NCI-H774 (cell line): ENCODE results near the gene SELENOO.

Experiments used
- DNase-seq: peaks from one replicate; lab custom pipeline; 2025; lab: John Stamatoyannopoulos, UW

SELENOO gene

DNA sequence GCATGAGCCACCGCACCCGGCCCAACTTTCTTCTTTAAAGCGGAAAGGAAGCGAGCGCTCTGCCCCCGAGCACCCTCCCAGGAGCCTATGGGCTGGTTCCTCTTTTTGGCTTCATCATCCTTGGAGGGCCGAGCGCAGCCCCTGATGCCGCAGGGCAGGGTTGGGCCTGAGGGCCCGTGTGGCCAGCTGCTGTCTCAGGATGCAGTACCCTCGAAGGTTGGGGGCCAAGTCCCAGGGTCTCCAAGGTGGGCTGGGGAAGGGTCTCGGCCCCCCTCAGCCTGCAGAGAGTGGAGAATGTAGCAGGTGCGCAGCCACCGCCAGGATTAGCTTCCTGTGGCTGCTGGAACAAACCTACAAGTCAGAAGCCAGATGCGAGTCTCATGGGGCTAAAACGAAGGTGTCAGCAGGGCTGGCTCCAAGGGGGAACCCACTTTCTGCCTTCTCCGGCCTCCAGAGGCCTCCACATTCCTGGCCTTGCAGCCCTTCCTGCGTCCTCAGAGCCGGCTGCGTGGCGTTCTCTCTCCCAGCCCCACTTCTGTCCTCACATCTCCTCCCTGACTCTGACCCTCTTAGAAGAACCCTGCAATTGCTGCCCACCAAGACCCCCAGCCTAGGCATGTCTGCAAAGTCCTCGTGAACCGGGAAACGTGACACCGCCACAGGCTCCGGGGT is 27.4 kb upstream of the SELENOO start:
- no peak for DNase-seq

DNA sequence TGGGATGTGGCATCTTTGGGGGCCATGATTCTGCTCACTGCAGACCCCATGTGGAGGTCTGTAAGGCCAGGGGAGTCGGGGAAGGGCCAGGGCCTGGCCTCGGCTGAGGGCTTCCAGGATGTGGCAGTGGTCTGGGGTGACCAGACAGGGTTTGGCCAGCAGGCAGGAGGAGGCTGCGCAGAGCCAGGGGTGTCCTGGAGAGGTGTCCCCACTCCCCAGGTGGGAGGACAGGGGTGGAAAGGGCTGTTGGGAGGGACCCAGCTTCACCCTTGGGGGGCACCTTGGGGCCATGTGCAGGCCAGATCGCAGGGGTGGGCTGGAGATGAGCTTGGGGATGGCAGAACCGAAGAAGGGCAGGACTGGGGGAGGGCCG is 26.8 kb upstream of the SELENOO start:
- no peak for DNase-seq

DNA sequence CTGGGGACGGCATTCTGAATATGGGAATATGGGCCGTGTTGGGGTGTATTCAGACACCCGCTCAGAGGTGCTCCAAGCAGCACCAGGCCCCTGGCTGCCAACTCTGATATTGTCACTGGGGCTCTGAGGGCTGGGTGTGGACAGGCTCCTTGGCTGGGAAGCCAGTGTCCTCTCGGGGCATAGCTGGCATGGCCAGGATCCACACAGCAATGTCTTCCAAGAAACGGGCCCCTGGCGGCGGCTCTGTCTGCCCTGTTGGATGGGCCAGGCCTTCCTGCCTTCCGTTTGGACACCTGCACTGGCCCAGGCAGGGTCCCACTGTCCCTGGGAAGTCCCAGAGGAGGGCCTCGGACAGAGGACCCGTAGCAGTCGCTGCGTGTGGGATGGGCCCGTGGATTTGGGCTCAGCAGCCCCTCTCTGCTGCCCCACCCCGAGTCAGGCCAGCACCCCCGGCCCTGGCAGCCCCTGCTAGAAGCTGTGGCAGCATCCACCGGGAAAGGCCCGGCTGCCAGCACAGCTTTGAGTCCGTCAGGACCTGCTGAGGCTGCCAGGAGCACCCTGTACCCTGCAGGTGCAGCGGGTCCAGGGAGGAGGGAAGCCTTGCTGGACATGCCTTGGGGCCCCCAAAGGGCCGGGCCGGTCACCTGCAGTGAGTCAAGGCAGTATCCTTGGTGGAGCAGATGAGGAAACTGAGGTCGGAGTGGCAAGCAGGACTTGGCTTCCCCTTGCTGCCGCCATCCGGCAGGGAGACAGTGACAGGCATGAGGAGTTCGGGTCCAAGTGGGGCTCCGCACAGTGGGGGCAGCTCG is 26.2 kb upstream of the SELENOO start:
- DNase-seq, result no peak

DNA sequence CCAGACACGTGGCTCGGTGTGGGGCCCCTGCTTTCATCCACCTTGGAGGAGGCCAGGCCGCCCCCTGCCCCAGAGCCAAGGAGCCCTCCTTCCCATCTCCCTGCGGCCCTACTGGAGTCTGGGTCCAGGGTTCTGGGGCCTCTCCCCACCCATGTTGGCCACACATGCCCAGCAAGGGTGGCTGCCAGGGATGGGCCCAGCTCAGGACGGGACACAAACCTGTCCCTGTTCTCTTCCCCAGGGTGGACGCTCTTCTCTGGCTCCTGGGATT is 25.7 kb upstream of the SELENOO start:
- no peak for DNase-seq

DNA sequence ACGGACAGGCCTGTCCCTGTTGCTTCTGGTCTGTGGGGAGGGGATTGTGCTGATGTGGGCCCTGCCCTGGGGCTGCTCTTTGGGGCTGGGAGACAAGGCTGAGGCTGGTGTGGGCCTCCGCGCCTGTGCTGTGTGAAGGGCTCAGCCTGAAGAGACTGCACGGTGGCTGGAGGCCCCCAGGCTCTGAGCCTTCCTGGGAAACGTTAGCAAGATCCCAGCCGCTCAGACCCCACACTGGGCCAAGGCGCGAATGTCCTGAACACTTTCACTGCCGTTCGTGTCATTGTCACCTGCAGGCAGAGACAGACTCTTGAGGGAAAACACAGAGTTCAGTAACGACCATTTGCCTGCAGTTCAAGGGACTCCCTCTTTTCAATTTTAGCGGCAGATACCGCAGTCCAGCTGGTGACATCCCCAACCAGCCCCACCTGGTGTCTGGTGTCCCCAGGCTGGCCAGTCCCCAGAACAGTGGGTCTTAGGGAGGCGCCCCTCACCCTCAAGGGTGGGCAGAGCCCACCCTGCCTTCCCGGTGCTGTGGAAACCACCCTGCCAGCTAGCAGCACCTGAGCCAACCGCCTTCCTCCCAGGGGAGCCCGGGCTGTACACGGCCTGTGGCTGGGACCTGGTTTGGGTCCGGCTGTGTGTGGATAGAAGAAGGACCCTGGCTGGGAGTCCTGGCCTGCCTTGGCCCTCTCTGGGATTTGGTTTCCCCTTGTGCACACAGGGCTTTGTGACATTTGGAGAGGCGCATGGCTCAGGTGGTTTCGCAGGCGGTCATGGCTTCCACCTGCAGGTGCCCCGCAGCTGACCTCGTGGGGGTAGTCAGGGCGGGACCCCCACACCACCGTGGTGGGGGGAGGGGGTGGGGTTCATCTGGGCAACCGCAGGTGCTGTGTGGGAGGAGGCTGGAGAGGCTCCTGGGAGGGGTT is 24.6 kb upstream of the SELENOO start:
- DNase-seq, result no peak

DNA sequence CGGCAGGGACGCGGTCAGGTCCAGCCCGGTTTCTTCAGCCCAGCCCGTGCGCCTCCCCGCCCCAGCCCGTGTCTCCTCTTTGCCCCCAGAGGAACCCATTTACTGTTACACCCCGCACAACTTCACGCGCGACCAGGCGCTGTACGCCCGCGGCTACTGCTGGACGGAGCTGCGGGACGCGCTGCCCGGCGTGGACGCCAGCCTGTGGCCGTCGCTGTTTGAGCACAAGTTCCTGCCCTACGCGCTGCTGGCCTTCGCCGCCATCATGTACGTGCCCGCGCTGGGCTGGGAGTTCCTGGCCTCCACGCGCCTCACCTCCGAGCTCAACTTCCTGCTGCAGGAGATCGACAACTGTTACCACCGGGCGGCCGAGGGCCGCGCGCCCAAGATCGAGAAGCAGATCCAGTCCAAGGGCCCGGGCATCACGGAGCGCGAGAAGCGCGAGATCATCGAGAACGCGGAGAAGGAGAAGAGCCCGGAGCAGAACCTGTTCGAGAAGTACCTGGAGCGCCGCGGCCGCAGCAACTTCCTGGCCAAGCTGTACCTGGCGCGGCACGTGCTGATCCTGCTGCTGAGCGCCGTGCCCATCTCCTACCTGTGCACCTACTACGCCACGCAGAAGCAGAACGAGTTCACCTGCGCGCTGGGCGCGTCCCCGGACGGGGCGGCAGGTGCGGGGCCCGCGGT is 23.8 kb upstream of the SELENOO start:
- no peak for DNase-seq

DNA sequence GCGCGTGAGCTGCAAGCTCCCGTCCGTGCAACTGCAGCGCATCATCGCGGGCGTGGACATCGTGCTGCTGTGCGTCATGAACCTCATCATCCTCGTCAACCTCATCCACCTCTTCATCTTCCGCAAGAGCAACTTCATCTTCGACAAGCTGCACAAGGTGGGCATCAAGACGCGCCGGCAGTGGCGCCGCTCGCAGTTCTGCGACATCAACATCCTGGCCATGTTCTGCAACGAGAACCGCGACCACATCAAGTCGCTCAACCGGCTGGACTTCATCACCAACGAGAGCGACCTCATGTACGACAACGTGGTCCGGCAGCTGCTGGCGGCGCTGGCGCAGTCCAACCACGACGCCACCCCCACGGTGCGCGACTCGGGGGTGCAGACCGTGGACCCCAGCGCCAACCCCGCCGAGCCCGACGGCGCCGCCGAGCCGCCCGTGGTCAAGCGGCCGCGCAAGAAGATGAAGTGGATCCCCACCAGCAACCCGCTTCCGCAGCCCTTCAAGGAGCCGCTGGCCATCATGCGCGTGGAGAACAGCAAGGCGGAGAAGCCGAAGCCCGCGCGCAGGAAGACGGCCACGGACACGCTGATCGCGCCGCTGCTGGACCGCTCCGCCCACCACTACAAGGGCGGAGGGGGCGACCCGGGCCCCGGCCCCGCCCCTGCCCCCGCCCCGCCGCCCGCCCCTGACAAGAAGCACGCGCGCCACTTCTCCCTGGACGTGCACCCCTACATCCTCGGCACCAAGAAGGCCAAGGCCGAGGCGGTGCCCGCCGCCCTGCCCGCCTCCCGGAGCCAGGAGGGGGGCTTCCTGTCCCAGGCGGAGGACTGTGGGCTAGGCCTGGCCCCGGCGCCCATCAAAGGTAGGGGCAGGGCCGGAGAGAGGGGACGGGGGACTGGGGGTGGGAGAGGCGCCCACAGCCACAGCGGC is 23.0 kb upstream of the SELENOO start:
- DNase-seq, result no peak

DNA sequence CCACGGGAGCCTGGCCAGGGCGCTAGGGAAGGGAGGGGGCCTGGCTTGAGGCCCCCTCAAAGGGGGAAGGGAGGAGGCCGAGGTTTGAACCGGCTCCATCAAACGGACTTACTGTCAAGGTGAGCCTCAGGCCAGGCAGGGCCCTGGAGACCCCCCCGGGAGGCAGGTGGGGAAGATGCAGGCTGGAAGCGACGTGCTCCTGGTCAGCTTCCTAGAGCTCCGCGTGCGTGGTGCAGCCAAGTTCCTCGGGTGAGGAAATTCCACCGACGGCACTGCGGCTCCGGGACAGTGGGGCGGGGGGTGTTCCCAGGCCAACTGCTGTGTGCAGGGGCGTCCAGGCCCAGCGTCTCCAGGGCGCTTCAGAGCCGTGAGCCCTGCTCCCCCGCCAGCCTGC is 22.3 kb upstream of the SELENOO start:
- no peak for DNase-seq

DNA sequence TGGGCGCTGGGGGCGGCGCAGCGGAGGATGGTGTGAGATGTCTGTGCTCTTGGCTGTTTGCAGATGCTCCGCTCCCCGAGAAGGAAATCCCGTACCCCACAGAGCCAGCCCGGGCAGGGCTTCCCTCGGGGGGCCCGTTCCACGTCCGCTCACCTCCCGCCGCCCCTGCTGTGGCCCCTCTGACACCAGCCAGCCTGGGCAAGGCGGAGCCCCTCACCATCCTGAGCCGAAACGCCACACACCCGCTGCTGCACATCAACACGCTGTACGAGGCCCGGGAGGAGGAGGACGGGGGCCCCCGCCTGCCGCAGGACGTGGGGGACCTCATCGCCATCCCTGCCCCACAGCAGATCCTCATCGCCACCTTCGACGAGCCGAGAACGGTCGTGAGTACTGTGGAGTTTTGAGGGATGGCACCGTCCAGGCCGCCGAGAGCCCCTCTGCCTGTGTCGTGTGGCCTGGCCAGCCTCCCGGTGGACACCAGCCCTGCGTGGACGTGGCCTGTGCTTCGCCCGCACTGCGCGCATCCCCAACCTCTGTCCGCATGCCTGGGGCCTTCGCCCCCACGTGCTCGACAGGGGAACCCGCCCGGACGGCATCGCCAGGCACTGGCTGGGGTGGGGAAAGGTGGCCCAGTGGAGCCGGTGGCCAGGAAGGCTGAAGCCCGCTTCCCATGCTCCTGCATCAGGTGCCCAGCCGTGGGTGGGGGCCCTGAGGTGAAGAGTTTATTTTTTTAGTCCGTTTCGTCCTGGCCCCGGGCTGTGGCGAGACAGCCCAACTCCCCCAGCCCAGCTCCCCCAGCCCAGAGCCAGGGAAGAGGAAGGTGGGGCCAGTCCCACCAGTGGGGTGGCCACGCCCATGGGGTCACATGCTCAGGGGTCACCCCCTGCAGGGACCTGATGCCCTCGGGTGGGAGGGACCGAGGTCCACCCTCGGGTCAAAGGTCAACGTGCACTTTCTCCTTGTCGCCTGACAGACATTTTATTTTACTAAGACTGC is 21.6 kb upstream of the SELENOO start:
- no peak for DNase-seq

DNA sequence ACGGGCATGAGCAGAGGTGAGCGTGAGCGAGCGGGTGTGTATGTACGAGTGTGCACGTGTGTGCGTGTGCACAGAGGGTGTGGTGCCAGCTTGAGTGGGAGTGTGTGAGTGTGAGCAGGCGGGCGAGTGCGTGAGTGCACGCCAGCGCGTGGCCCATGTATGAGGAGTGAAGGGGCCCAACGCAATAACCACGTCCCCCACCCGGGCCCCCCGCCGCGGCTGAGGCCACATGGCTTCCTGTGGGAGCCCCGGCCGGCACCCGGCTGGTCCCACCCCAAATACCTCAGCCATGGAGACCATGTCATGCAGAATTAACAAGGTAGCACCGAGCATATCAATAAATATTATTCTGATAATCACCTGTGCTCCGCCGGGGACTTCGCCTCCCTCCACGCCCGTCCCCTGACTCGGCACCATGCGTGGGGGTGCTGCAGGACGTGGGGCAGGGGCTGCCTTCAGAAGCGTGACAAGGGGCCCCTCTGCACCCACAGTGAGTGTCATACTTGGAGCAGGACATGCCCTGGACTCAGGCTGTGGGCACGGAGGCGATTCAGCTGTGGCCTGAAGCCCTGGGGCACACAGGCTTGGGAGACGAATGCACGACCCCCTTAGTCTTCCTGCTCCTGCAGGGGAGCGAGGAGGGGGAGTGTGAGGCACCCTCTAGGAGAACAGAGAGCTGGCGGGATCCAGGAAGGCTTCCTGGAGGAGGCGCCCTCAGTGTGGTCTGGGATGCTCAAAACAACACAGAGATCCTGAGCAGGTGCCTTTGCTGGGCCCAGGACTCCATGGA is 20.7 kb upstream of the SELENOO start:
- no peak for DNase-seq

DNA sequence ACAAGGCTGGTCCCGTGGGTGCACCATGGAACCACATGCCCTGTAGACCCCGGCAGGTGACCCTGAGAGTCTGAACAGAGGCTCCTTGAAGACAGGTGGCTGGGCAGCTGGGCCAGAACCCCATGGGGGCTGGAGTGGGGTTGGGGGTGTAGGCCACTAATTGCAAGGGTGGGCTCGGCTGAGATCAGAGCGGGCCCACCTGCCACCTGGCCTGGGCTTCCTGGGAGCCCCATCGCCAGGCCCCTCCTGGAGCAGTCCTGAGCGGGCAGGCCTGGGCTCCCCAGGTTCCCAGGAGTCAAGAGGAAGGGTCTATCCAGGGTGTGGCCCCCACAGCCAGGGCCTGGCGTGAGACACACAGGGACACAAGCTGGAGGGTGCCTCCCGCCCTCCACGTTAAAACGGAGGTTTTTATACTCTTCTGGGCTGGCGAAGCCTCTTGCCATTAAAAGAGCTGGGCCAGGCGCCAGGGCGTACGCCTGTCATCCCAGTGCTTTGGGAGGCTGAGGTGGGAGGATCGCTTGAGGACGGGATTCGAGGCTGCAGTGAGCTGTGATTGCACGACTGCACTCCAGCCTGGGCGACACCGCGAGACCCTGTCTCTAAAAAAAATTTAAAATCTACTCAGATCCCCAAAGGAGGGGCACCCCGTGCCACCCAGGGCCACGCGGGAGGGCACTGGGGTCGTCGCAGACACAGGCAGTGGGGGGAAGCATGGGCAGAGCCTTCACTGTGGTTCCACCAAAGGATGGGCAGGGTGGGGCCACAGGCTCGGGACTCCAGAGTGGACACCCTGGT is 19.9 kb upstream of the SELENOO start:
- no peak for DNase-seq

DNA sequence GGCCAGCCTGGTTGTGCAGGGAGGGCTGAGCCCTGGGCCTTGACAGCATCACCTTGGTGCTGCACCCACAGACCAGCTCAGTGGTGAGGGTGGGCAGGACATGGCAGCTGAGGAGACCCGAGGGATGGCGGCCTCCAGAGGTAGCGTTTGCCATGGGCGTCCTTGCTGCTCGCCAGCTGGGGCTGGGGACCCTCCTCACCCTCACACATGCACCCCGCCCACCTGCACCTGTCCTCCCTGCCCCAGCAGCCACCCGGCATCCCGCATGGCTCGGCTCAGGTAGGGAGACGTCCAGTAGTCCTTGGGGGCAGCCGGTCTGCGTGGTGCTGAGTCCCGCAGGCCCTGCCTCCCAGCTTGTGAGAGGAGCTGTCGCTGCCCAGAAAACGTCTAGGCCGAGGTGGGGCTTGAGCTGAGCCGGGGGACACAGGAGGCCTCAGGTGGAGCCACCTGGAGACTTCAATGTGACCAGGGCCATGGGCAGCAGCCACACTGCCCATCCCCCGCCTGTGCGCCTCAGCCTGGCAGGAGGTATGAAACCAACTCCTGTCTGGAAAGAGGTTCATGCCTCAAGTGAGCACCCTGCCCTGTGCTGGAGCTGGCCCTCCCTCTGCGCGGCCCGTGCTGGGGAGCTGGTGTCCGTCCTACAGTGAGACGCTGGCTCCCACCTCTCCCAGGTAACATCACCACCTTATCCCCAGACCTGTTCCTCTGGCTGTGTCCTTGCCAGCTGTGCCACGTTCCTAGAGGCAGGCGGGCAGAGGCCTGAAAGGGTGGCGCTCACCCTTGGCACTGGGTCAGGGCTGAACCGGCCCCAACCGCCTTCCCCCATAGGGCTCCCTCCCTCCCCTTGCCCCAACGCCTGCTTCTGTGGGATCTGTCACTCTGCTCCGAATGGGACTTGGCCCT is 18.4 kb upstream of the SELENOO start:
- peak; percentile 29 for DNase-seq

DNA sequence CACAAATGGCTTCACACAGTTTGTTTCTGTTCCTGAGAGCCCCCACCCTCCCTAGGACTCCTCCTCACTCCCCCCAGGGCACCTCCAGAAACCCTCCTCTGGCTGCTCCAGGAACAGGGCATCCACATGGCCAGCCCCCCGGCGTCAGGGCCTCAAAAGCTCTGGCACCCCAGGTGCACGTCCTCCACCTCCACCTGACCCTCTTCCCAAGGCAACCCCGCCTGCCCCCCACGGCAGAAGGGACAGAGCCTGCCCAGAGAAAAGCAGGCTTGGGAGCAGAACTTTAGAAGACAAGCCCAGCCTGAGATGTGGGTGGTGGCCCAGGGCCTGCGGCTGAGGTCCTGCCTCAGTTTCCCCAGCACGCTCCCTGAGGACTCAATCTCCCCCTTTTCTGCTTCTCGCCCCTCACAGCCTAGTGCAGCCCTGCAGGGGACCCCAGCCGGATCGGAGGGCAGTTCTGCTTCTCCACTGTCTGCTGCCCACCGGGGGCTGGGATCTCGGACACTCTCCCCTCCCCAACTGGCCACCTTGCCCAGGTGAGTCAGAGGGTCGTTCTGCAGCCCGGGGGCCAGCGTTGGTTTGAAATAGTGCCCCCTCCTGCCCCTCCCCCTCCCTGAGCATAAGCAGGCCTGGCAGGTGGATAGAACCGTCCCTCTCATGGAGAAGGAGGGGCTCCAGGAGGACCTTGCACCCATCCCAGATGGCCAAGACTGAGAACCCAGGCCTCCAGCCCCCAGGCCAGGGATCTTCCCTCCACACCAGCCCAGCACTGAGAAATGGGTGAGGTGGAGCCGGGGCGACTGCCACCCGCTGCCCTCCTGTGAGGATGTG is 17.5 kb upstream of the SELENOO start:
- no peak for DNase-seq

DNA sequence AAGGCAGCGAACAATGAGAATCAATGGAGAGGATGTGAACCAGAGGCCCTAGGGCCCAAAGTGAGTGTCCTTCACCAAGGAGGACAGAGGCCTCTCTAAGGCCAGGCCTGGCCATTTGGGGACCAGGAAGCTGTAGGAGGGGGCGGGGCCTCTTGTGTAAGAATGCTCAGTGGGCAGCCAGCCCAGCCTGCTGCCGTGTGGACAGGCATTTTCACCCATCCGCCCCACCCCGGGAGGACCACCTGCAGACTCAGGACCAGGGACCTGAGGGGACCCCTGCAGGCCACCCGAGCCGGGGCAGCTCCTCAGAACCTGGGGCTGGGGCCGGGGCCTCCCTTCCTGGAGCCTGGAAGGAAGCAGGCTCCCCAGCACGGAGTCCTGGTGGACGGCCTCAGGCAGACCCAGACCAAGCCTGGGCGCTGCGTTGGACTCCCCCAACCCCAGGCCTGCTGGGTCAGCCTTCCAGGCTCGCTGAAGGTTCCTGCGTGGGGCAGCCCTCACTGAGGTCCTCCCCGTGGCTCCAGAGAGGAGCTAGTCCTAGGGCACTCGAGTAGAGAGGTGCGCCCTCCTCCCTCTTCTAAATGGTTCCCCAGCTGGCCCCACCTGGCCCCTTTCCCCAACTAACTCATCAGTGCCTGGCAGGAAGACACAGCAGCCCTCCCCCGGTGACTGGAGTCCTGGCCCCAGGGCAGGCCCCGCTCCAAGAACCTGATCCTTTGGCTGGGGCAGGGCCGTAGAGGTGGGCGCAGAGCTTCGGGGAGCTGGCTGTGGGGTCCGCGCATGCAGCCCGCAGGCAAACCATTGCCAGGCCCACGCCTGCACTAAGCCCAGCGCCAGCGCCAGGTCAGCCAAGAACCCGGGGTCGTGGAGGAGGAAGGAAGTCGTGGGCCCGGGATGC is 16.6 kb upstream of the SELENOO start:
- no peak for DNase-seq

DNA sequence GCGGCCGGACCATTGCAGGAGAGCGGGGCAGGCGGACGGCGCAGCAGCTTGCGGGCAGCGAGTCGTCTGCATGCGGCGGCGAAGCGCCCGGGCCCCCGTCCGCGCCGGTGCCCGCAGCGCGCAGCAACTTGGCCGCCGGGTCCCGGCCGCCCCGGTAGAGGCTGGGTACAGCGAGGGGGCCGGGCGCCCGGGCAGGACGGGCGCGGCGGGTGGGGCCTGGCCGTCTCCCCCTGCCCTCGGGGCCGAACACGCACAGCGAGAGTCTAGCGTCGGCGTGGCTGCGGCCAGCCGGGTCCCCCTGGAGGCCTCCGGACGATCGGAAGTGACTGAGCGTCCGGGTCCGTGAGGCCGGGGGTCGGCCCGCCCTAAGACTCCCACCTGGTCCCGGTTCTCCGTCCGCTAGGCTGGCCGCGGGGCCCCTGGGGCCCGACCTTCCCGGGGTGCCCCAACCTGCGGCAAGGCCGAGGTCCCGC is 15.9 kb upstream of the SELENOO start:
- no peak for DNase-seq
